ENCODE results near the gene TSPOAP1. TPM values are rescaled to one million over a fixed set of nuclear protein-coding genes. Genes with fewer than 3 reads are reported as not detected.

The TSPOAP1 gene
- total RNA-seq, 1 donor from 2014 or later, result 101 TPM

DNA sequence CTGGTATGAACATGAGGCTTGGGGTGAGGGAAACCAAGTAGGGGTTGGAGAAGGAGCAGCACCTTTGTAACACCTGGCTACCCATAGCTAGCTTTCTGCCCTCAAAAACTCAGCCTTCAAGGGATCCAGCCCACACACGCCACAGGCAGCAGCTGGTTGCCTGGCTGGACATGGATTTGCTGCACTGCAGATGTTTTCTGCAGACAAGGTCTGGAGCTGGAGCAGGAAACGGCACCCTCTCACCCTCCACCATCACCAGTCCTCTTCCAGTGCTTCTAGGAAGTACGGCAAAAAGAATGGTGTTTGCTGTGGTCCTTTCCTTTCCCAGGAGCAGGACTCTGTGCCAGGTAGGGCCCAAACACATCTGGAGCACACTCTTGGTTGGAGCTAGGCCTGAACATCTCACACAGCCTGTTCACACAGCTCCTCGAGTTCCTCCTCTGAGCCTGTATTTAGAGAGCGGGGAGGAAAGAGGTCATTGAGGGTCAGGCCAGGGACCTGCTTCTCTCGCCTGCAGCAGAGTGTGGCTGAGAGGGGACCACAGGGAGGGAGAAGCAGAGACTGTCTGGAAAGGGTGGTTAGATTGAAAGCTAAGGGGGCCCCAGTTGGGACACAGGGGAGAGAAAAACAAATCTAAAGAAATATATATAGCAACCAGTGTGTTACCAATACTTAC, 26.1 kb upstream of the TSPOAP1 start:
- no peak for DNase-seq (ENCODE audit: low spot score, unreplicated experiment)
- TF ChIP-seq, protein P1, sequence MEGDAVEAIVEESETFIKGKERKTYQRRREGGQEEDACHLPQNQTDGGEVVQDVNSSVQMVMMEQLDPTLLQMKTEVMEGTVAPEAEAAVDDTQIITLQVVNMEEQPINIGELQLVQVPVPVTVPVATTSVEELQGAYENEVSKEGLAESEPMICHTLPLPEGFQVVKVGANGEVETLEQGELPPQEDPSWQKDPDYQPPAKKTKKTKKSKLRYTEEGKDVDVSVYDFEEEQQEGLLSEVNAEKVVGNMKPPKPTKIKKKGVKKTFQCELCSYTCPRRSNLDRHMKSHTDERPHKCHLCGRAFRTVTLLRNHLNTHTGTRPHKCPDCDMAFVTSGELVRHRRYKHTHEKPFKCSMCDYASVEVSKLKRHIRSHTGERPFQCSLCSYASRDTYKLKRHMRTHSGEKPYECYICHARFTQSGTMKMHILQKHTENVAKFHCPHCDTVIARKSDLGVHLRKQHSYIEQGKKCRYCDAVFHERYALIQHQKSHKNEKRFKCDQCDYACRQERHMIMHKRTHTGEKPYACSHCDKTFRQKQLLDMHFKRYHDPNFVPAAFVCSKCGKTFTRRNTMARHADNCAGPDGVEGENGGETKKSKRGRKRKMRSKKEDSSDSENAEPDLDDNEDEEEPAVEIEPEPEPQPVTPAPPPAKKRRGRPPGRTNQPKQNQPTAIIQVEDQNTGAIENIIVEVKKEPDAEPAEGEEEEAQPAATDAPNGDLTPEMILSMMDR (IDR thresholded peaks at IDR 0.05; ENCODE audit: unreplicated experiment), result no peak
- H3K36me3 Mint-ChIP-seq (ENCODE audit: insufficient read depth), result peaks cover 4% of the 10 kb centered on the region
- no peak overlapping the region for H3K4me3 Mint-ChIP-seq (ENCODE audit: low read depth)
- H3K27ac Mint-ChIP-seq, result no peak overlapping the region
- H3K27me3 Mint-ChIP-seq, result no peaks in the 10 kb centered on the region
- H3K9me3 Mint-ChIP-seq (ENCODE audit: low read depth), result no peaks in the 10 kb centered on the region
- peaks cover 8% of the 10 kb centered on the region for H3K4me1 Mint-ChIP-seq (ENCODE audit: low read depth)

DNA sequence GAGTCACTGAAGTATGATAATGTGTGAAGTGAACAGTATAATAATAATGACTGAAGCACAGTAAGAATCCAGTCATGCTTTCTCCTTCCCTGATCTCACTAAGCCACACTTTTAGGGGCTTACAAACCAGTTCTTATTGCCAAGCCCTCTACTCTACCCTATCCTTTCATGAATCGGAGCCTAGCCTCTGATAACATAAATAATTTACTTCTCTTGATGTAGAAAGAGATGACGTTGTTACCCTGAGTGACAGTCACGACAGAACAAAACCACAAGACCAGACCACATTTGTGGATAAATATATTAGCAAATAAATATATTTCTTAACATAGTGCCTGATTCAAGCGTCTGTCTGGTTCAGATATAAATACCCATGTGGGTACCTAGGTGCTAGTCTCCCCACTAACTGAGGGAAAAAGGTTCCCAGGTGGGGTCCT, 24.8 kb upstream of the TSPOAP1 start:
- peaks cover 13% of the 10 kb centered on the region for H3K36me3 Mint-ChIP-seq (ENCODE audit: insufficient read depth)
- H3K27me3 Mint-ChIP-seq, result no peaks in the 10 kb centered on the region
- H3K4me3 Mint-ChIP-seq (ENCODE audit: low read depth), result peak overlapping the region; percentile 100
- no peaks in the 10 kb centered on the region for H3K9me3 Mint-ChIP-seq (ENCODE audit: low read depth)
- no peak for DNase-seq (ENCODE audit: low spot score, unreplicated experiment)
- TF ChIP-seq, protein P1 (IDR thresholded peaks at IDR 0.05; ENCODE audit: unreplicated experiment), result no peak
- H3K4me1 Mint-ChIP-seq (ENCODE audit: low read depth), result peaks cover 10% of the 10 kb centered on the region
- H3K27ac Mint-ChIP-seq, result peak overlapping the region; percentile 97

DNA sequence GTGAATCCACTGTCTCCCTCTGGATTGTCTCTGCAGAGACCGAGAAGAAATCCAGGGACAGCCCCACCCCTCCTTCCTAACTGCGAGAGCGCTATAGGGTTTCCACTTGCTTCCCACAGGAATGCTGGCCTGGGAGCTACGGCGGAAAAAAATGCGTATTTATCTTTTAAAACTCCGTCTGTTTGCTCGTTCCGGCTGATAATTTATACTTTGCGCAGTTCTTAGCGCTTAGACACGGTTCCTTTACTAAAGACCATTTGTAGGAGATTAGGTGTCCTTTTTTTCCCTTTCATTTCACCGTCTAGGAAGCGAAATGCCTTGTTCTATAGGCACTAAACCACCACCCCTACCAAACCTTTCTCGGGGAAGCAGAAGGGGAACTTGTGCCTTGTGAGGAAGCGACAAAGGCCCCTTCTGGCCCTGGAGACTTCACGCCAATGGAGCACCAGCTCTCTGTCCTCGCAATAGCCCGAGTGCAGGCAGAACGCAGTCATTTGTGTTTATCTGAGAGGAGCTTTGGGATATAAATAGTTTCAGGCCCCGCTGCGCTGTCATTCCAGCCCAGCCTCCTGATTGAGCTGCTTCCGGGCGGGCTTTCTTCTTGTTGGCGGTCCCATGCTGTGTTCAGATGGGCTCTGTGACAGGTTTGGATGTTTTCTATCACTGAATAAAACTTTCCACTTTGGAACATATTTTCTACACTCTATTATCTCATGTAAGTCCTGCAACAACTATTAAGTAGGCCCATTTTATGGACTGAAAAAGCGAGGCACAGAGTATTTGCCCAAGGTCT, 24.2 kb upstream of the TSPOAP1 start:
- Mint-ChIP-seq H3K4me3 (ENCODE audit: low read depth) (peak overlapping the region; percentile 100), H3K4me1 (ENCODE audit: low read depth) (peaks cover 10% of the 10 kb centered on the region), H3K27ac (peak overlapping the region; percentile 97), H3K27me3 (no peaks in the 10 kb centered on the region), H3K9me3 (ENCODE audit: low read depth) (no peaks in the 10 kb centered on the region), H3K36me3 (ENCODE audit: insufficient read depth) (peaks cover 15% of the 10 kb centered on the region)
- no peak for DNase-seq (ENCODE audit: low spot score, unreplicated experiment)
- TF ChIP-seq, protein P1 (IDR thresholded peaks at IDR 0.05; ENCODE audit: unreplicated experiment), result no peak

DNA sequence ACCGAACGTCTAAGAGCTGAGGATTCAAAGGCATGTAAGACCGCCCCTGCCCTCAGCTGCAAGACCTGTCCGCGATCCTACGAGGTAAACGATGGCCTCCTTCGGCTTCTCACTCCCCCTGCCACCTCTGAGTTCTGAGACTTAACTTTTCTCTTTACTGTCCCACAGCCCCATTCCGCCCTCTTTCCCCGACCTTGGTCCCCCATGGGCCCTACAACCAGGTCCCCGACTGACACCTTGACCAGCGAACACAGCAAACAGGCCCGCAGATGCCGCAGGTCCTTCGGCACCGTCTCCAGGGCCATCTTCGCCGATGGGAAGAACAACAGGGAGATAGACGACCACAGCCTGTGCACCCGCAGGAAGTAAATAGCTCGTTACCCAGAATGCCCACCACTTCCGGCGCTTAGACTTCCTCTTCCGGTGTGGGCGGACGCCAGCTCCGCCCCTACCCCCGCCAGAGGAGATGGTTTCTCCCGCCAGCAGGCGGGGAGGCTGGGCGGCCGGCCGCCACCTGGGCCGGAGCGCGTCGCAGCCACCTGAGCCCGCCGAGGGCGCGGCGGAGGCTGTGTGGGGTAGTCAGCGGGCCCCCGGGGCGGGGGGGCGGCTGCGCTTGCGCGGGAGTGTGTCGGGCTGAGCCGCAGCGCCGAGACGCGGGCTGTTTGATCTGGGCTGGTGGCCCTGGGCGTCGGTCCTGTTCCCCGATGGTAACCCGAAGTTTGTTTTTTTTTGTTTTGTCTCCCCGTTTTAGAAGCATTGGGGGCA, 23.4 kb upstream of the TSPOAP1 start, which contains the start of gene SUPT4H1:
Gene SUPT4H1, minus strand, starts transcription at position 371 of the 765 bp plus-strand sequence. Its CDS starts 66 bp downstream, at position 305.
- H3K27me3 Mint-ChIP-seq, result no peaks in the 10 kb centered on the region
- peaks cover 18% of the 10 kb centered on the region for H3K36me3 Mint-ChIP-seq (ENCODE audit: insufficient read depth)
- peak within 1 kb of the TSS; percentile 100 for H3K4me3 Mint-ChIP-seq (ENCODE audit: low read depth)
- H3K27ac Mint-ChIP-seq, result peak within 1 kb of the TSS; percentile 100
- no peaks in the 10 kb centered on the region for H3K9me3 Mint-ChIP-seq (ENCODE audit: low read depth)
- peaks cover 10% of the 10 kb centered on the region for H3K4me1 Mint-ChIP-seq (ENCODE audit: low read depth)
- TF ChIP-seq, protein P1 (IDR thresholded peaks at IDR 0.05; ENCODE audit: unreplicated experiment), result peak; percentile 18
- peak; percentile 88 for DNase-seq (ENCODE audit: low spot score, unreplicated experiment)

DNA sequence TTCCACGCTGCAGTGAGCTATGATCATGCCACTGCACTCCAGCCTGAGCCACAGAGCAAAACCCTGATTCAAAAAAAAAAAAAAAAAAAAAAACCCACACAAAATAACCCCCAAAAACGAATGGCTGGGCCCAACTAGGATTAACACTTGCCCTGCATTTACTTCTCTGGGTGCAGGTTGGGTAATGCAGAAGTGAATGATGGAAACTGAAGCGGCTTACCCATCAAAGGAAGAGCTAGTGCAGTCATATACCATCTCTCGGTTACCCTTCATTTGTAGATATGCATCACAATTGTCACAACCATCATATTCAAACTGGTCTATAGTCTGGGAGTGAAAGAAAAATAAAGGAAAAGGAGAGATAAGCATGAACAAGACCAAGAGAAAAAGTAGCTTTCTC, 22.6 kb upstream of the TSPOAP1 start:
- peak overlapping the region; percentile 100 for H3K27ac Mint-ChIP-seq
- peaks cover 19% of the 10 kb centered on the region for H3K36me3 Mint-ChIP-seq (ENCODE audit: insufficient read depth)

More for the DNA sequence above, 22.6 kb upstream of the TSPOAP1 start:
- Mint-ChIP-seq H3K9me3 (ENCODE audit: low read depth) (no peaks in the 10 kb centered on the region), H3K4me3 (ENCODE audit: low read depth) (peak overlapping the region; percentile 100), H3K27me3 (no peaks in the 10 kb centered on the region), H3K4me1 (ENCODE audit: low read depth) (peaks cover 10% of the 10 kb centered on the region)
- DNase-seq (ENCODE audit: low spot score, unreplicated experiment), result no peak
- TF ChIP-seq, protein P1 (IDR thresholded peaks at IDR 0.05; ENCODE audit: unreplicated experiment), result no peak

Data from progenitor cell of endocrine pancreas (in vitro differentiated cells).